DMS 273 treated with DMSO at 0.1 percent for 48 hours (cell line): Measurements from ENCODE around the gene PDE3B.
A peak's percentile ranks its signal among the peaks of the same experiment; 100 is the strongest.
"Not testable (repeated sequence)": the region's sequence is repeated elsewhere in the genome, so short reads cannot be mapped to it uniquely, and the experiment has no call there.

Experiments used
- DNase-seq: peaks from one replicate; lab custom pipeline; 2025; lab: John Stamatoyannopoulos, UW

The PDE3B gene

GRCh38 chr11:14743667-14744066 lies 100.1 kb downstream of the PDE3B start:
- not testable (repeated sequence) for DNase-seq

GRCh38 chr11:14746857-14747395 lies 103.3 kb downstream of the PDE3B start:
- DNase-seq: no peak

GRCh38 chr11:14748090-14748489 lies 104.5 kb downstream of the PDE3B start:
- peak; percentile 1 for DNase-seq

GRCh38 chr11:14750911-14751310 lies 107.3 kb downstream of the PDE3B start:
- no peak for DNase-seq

- no peak for DNase-seq
Observed at GRCh38 chr11:14751975-14752407, 108.4 kb downstream of the PDE3B start.

- no peak for DNase-seq
Observed at GRCh38 chr11:14755140-14755539, 111.5 kb downstream of the PDE3B start.

GRCh38 chr11:14756349-14756748 lies 112.7 kb downstream of the PDE3B start:
- no peak for DNase-seq

- DNase-seq: not testable (repeated sequence)
Observed at GRCh38 chr11:14759300-14760012, 115.9 kb downstream of the PDE3B start.

DNA sequence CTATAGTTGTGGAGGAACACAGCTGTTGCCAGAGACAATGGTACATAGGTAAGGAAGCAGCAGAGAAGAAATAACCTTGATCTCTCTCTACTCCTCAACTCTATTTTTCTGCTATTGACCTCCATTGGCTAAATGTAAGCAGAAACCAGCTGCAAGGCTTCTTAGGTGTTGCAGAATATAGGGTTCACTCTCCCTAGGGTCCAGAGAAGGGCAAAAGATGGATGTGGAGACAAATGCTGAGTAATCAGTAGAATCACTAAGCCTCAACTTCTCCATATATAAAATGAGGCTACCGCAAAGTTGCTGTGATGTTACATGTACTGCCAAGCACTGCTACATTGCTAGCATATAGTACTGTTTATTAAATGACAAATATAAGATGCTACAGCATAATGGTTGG lies 120.6 kb downstream of the PDE3B start:
- DNase-seq: no peak

DNA sequence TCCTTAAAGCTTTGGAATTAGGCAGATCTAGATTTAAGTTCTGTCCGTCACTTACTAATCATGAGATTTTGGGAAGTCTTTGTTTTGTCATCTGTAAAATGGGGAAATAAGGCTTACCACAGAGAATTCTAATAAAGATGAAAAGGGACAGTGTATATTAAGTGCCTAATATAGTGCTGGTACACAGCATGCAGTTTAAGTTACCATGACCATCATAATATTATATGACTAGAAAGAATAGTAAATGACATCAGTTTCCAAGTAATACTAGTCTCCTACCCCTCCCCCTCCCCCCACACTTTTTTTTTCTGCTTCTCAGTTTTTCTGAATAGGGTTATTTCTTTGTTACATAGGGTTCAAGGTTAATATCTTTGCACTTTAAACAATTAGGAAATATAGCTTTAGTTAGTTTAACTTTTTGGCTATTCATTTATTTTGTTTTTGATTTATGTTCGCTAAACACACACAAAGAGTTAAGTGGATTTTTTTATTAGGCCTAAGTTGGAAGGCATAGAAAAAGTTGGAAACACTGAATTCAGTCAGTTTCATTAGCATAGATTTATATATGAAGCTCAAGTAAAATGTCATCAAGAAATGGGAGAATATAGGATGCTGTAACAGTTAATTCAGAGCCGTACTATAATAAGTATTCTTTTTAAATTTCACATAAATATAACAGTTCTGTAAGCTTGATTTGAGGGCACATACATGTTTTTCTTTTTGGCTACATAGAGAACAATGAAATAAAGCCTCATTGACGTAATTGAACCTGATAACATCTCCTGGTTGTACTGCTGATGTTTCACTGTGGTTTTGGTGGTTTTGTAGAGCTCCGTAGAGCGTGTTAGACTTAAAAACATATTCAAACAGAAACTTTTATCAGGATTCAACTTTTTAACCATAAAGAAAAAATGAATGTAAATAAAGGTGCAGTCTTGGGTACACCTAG lies 121.2 kb downstream of the PDE3B start:
- DNase-seq: no peak

- no peak for DNase-seq
Observed at GRCh38 chr11:14766585-14766984, 123.0 kb downstream of the PDE3B start.

GRCh38 chr11:14768526-14769188 lies 125.1 kb downstream of the PDE3B start:
- DNase-seq: no peak

GRCh38 chr11:14773755-14774154 lies 130.2 kb downstream of the PDE3B start:
- no peak for DNase-seq

DNA sequence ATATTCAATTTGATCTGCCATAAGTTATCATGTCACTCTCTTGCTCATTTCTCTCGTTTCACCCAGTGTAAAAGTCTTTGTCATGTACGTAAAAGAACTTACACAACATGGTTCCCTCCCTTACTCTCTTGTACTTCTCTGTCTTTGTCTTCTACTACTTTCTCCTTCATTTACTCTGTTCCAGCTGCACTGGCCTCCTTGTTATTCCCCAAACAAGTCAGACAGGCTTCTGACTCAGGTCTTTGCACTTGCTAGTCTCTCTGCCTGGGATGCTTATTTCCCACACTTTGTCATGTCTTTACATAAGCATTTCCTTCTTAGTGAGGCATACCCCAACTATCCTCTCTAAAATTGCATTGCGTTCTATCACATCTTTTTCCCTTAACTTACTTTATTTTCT lies 131.1 kb downstream of the PDE3B start:
- DNase-seq: no peak

DNA sequence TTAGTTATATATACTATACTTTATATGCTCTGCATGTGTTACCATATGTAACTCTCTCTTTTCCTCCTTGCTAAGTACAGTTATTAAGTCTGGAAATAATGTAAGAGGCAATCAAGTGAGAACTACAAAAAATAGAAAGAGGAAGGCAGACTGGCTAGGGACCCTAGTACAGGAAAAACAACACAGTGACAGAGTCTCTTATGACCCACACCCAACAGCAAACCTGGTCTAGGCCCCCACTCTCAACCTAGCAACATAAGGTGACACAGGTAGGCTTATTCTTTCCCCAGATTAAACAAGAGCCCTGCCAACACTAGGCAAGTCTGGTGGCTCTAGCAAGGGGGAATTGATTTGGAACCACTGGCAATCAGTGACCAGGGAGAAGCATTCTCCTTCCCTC lies 132.3 kb downstream of the PDE3B start:
- no peak for DNase-seq

DNA sequence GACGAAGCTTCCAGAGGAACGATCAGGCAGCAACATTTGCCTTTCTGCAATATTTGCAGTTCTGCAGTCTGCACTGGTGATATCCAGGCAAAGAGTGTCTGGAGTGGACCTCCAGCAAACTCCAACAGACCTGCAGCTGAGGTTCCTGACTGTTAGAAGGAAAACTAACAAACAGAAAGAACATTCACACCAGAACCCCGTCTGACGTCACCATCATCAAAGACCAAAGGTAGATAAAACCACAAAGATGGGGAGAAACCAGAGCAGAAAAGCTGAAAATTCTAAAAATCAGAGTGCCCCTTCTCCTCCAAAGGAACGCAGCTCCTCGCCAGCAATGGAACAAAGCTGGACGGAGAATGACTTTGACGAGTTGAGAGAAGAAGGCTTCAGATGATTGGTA lies 134.9 kb downstream of the PDE3B start:
- not testable (repeated sequence) for DNase-seq

DNA sequence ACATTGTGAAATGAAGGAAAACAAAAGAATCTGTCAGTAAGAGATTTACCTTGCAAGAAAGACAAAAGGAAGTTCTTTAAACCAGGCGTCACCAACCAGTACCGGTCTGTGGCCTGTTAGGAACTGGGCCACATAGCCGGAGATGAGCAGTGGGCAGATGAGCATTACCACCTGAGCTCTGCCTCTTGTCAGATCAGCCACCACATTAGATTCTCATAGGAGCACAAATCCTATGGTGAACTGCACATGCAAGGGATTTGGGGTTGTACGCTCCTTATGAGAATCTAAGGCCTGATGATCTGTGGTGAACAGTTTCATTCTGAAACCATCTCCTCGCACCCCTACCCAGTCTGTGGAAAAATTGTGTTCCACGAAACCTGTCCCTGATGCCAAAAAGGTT lies 140.2 kb downstream of the PDE3B start:
- no peak for DNase-seq

GRCh38 chr11:14784230-14784629 lies 140.6 kb downstream of the PDE3B start:
- DNase-seq: no peak

DNA sequence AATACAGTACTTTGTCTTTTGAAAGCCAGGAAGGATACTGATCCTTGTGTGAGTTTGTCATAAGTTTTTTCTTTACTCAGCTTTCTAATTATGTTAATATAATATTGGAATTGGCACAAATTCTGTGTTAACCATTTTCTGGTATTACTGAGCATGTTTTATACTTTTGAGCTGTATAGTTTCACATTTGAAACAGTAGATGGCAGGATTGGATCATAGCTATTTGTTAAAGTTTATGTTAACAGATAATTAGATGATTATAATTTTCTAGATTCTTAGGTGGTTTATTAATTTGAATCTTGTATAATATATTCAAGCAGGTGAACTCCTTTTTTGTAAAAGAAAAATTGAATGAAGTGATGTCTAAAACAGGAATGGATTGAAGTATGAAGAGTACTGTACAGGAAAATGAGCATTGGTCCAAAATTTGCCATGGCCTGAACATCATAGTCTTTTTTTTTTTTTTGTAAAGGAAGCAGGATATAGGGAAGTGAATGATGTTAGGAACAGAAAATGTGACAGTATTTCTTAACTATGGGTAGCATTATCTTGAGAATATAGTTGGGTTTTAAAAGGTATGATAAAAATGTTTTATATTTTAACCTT lies 146.4 kb downstream of the PDE3B start:
- no peak for DNase-seq

DNA sequence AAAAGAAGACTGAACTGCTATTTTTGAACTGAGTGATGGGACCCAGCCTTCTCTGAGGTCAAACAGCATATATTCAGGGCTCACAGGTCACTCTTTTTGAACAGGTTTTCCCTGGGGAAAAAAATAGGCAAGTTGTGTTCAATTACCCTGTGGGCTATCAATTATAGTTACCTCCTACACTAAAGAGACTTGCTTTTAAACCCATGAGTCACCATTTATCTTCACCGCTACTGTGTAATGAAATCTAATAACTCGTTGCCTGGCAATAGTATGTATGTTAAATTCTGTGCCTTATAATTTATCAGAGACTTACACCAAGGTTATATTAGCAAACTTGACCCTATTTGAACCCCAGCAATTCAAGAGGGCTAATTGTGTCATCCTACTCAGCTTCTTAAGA lies 149.9 kb downstream of the PDE3B start:
- no peak for DNase-seq

- not testable (repeated sequence) for DNase-seq
Observed at GRCh38 chr11:14796028-14796427, 152.4 kb downstream of the PDE3B start.

GRCh38 chr11:14803846-14804245 lies 160.2 kb downstream of the PDE3B start:
- no peak for DNase-seq
